Measurements from ENCODE around the gene PAMR1.

DNA sequence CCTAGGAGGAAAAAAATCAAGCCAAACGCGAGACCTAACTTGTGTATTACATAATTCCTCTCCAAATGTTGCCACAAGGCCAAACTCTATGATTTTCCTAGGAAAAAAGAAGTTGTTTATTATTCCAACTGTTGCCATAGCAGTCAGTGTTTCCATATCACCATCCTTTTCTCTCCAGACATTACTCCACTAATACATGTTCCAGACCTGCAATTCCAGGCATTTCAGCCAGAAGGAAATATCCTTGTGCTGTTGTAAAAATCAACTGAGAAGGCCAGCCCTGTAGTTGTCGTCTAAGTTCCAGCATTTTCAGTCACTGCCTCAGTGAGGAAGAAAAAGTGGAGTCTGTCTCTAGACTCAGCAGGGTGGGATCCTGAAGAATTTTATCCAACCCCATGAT lies 33.1 kb upstream of the PAMR1 start:
- TF ChIP-seq EZH2 (IDR thresholded peaks at IDR 0.05; ENCODE audit: insufficient read depth, poor library complexity, severe bottlenecking), result no peak
- no peak for TF ChIP-seq EZH2phosphoT487 (IDR thresholded peaks at IDR 0.05; ENCODE audit: insufficient read depth, low read depth)
